ENCODE measurements around the gene RBFOX1. TPM values are rescaled to one million over a fixed set of nuclear protein-coding genes. Genes with fewer than 3 reads are reported as not detected.

RBFOX1 gene
- 2.5 and 5.7 TPM in 2 replicates for total RNA-seq
- polyA plus RNA-seq, result 7.4 and 7.6 TPM in 2 replicates

DNA sequence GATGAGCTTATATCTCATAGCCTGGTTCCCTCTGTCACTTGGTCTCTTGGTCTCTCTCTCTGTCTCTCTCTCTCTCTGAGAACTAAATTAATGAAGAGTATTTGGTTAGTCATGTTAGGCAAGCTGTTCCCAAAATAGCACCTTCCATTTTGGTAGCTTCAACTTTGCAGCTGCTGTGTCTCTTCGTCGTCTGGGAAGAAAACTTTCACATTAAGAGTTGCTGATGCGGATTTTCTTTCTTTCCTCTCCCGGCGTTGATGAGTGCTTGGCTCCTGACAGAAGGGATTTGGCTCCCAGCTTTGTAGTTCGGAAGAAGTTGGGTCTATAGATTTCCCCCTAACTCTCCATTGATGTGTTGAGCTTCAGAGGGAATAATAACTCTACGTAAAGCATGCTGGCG is at the start of gene RBFOX1:
Gene RBFOX1 (plus strand): TSS at position 235 of the 400 bp plus-strand sequence.
- Histone ChIP-seq H3K4me3 (peak within 1 kb of the TSS; percentile 1), H3K27me3 (no peaks in the 10 kb centered on the region), H3K4me1 (ENCODE audit: low read depth) (peaks cover 71% of the 10 kb centered on the region), H3K9me3 (ENCODE audit: low read depth) (no peaks in the 10 kb centered on the region), H3K36me3 (no peaks in the 10 kb centered on the region), H3K27ac (peak within 1 kb of the TSS; percentile 90)
- peak in 1 of 2 donors; percentile 27 for DNase-seq (ENCODE audit: low read depth in 1 of 2, low spot score in 1 of 2)
- TF ChIP-seq, protein P1, sequence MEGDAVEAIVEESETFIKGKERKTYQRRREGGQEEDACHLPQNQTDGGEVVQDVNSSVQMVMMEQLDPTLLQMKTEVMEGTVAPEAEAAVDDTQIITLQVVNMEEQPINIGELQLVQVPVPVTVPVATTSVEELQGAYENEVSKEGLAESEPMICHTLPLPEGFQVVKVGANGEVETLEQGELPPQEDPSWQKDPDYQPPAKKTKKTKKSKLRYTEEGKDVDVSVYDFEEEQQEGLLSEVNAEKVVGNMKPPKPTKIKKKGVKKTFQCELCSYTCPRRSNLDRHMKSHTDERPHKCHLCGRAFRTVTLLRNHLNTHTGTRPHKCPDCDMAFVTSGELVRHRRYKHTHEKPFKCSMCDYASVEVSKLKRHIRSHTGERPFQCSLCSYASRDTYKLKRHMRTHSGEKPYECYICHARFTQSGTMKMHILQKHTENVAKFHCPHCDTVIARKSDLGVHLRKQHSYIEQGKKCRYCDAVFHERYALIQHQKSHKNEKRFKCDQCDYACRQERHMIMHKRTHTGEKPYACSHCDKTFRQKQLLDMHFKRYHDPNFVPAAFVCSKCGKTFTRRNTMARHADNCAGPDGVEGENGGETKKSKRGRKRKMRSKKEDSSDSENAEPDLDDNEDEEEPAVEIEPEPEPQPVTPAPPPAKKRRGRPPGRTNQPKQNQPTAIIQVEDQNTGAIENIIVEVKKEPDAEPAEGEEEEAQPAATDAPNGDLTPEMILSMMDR (IDR thresholded peaks at IDR 0.05; ENCODE audit: low read depth, low read length), result no peak

DNA sequence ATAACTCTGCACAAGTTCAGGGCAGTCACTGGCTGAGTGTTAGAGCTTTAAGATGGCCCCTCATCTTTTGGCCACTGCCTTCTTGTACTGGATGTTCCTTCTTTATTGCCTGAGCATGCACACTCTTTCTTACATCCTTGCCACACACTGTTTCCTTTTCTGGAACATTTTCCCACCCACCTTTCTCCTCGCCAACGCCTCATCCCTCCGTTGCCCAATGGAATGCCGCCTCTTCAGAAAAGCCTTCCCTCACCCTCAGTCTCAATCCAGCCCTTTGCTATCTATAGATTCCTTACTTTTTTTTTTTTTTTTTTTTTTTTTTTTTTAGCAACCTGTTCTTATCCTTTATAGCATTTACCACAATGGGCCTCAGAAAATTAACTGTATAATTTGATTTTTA is 47.9 kb upstream of the RBFOX1 start:
- Histone ChIP-seq H3K27me3 (no peaks in the 10 kb centered on the region), H3K4me1 (ENCODE audit: low read depth) (no peaks in the 10 kb centered on the region), H3K4me3 (no peak overlapping the region), H3K9me3 (ENCODE audit: low read depth) (no peaks in the 10 kb centered on the region), H3K27ac (no peak overlapping the region), H3K36me3 (no peaks in the 10 kb centered on the region)
- TF ChIP-seq, protein P1 (IDR thresholded peaks at IDR 0.05; ENCODE audit: low read depth, low read length), result no peak
- no peak for DNase-seq (ENCODE audit: low read depth in 1 of 2, low spot score in 1 of 2)

DNA sequence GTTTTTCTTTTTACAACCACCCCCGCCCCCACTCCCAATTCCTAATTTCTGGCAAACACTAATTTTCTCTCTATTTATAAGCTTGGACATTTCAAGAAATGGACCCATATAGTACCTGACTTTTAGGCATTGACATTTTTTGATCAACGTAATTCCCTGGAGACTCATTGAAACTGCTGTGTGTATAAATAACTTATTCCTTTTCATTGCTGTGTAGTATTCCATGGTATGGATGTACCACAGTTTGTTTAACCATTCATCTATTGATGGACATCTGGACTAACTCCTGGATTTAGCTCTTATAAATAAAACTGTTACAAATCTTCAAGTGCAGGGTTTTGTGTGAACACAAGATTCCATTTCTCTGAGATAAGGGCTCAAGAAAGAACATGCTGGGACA is 47.1 kb upstream of the RBFOX1 start:
- TF ChIP-seq, protein P1 (IDR thresholded peaks at IDR 0.05; ENCODE audit: low read depth, low read length), result no peak
- Histone ChIP-seq H3K9me3 (ENCODE audit: low read depth) (no peaks in the 10 kb centered on the region), H3K4me3 (no peak overlapping the region), H3K27ac (no peak overlapping the region), H3K27me3 (no peaks in the 10 kb centered on the region), H3K4me1 (ENCODE audit: low read depth) (no peaks in the 10 kb centered on the region), H3K36me3 (no peaks in the 10 kb centered on the region)
- no peak for DNase-seq (ENCODE audit: low read depth in 1 of 2, low spot score in 1 of 2)

DNA sequence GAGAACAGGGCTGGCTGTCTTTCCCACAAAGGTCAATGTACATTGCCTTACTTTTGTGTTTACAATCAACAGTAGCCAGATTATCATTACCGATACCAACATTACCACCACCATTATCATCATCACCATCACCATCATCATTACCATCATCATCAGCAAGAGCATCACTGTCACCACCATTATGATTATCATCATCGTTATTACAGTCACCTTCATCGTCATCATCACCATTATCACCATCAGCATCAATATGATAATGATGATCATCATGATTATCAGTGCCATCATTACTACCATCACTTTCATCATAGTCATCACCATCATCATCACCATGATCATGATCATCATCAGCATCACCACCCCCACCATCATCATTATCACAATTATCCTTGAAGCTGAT is 43.3 kb upstream of the RBFOX1 start:
- TF ChIP-seq, protein P1 (IDR thresholded peaks at IDR 0.05; ENCODE audit: low read depth, low read length), result no peak
- H3K27me3 ChIP-seq, result no peaks in the 10 kb centered on the region

DNA sequence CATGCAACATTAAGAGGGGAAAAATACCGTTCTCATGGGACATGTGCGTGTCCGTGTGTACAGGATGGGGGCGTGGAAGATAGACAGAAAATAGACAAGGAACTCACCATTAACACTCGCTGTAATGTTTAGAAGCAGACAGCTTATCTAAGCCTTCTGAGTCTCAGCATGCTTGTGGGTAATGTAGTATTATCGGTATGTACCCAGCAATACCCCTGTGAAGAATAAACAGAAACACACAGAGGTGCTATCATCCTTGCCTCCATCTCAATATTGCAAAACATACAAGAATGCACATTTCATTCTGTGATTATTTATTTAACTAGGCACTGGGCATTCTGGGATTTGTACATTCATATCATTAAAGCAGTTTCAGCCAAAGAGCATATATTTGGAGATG is 42.0 kb upstream of the RBFOX1 start:
- no peak for DNase-seq (ENCODE audit: low read depth in 1 of 2, low spot score in 1 of 2)
- H3K36me3 ChIP-seq, result no peaks in the 10 kb centered on the region
- no peak overlapping the region for H3K4me3 ChIP-seq
- TF ChIP-seq, protein P1 (IDR thresholded peaks at IDR 0.05; ENCODE audit: low read depth, low read length), result no peak
- no peaks in the 10 kb centered on the region for H3K9me3 ChIP-seq (ENCODE audit: low read depth)
- H3K27ac ChIP-seq, result no peak overlapping the region
- H3K27me3 ChIP-seq, result no peaks in the 10 kb centered on the region
- H3K4me1 ChIP-seq (ENCODE audit: low read depth), result no peaks in the 10 kb centered on the region

More for the DNA sequence above, 43.3 kb upstream of the RBFOX1 start:
- Histone ChIP-seq H3K4me1 (ENCODE audit: low read depth) (no peaks in the 10 kb centered on the region), H3K27ac (no peak overlapping the region), H3K9me3 (ENCODE audit: low read depth) (no peaks in the 10 kb centered on the region), H3K36me3 (no peaks in the 10 kb centered on the region), H3K4me3 (no peak overlapping the region)
- no peak for DNase-seq (ENCODE audit: low read depth in 1 of 2, low spot score in 1 of 2)

DNA sequence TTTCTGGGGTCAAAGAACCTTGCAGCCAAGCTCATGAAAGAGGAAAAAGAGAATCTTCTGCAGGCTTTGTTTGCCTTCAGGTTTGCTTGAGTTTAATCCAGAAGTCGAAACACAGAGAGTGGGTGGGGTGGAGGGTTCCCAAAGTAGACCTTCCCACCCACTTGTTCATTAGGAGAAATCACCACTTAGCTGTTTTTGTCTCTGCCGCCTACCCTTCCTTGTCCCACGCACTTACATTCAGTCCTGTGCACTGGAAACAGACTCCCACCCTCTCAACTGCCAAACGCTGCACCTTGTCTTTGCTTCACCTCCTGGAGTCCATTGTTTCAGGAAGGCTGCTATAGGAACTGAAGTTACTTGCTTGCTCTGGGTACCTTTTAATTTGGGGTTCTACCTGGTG is 38.6 kb upstream of the RBFOX1 start:
- H3K4me1 ChIP-seq (ENCODE audit: low read depth), result peaks cover 7% of the 10 kb centered on the region
- TF ChIP-seq, protein P1 (IDR thresholded peaks at IDR 0.05; ENCODE audit: low read depth, low read length), result no peak

More for the DNA sequence above, 38.6 kb upstream of the RBFOX1 start:
- Histone ChIP-seq H3K4me3 (no peak overlapping the region), H3K27me3 (no peaks in the 10 kb centered on the region), H3K9me3 (ENCODE audit: low read depth) (no peaks in the 10 kb centered on the region), H3K36me3 (no peaks in the 10 kb centered on the region), H3K27ac (no peak overlapping the region)
- DNase-seq (ENCODE audit: low read depth in 1 of 2, low spot score in 1 of 2), result no peak
